IMR-90 (cell line): ENCODE data around the gene KRTAP12-1. TPM values are rescaled to one million over a fixed set of nuclear protein-coding genes. Genes with fewer than 3 reads are reported as not detected.
A peak's percentile ranks its signal among the peaks of the same experiment; 100 is the strongest.

Source experiments
- ATAC-seq: fragments of 200-7000 bp; cut with Tn5 transposase; 2 replicates; pipeline ENCODE4 v1.9.1; 2020; ENCODE audit warnings: low read depth, mild to moderate bottlenecking, moderate library complexity
- BruUV-seq: library from RNA; stranded (reverse); fragments of 400-500 nt; replicated peaks from 2 replicates; lab custom pipeline; 2021; lab: Mats Ljungman, UMichigan
- CTCF ChIA-PET: fragments of 300-600 bp; formaldehyde crosslinking; extraction: SDS; loops from one replicate; lab custom pipeline; 2021; ENCODE audit warnings: antibody characterized with exemption; lab: Yijun Ruan, JAX
- POLR2A ChIA-PET: fragments of 300-600 bp; sonication (Branson Sonifier 250); formaldehyde crosslinking; loops from one replicate; lab custom pipeline; 2022; ENCODE audit warnings: antibody characterized with exemption; ENCODE audit not compliant: unreplicated experiment; lab: Charles Lee
- DNase-seq: peaks from one replicate; pipeline ENCODE4 v3.0.0; 2013
- H2AFZ ChIP-seq: replicated peaks from 2 replicates; pipeline ENCODE3; 2013; ENCODE audit warnings: low read length, mild to moderate bottlenecking; ENCODE audit not compliant: poor library complexity
- H2AK5ac ChIP-seq: 2 replicates; pipeline ENCODE4 v1.6.1; 2013; ENCODE audit warnings: low read depth, low read length, inconsistent platforms
- H2AK9ac ChIP-seq: replicated peaks from 2 replicates; pipeline ENCODE3; 2013; ENCODE audit warnings: mild to moderate bottlenecking, low read depth, low read length, moderate library complexity; ENCODE audit not compliant: poor library complexity
- H2BK120ac ChIP-seq: 2 replicates; pipeline ENCODE4 v1.6.1; 2013; ENCODE audit warnings: low read depth, low read length, inconsistent platforms
- H2BK15ac ChIP-seq: 3 replicates; pipeline ENCODE4 v1.6.1; 2013; ENCODE audit warnings: low read depth, low read length, inconsistent platforms
- H2BK20ac ChIP-seq: 2 replicates; pipeline ENCODE4 v1.6.1; 2013; ENCODE audit warnings: low read depth, mild to moderate bottlenecking, inconsistent platforms, low read length, moderate library complexity
- H2BK5ac ChIP-seq: 2 replicates; pipeline ENCODE4 v1.6.1; 2013; ENCODE audit warnings: mild to moderate bottlenecking, low read depth, low read length, inconsistent platforms; ENCODE audit not compliant: poor library complexity, severe bottlenecking
- H3K14ac ChIP-seq: replicated peaks from 2 replicates; pipeline ENCODE4 v1.6.1; 2013; ENCODE audit warnings: low read depth, low read length, inconsistent platforms
- H3K18ac ChIP-seq: 2 replicates; pipeline ENCODE4 v1.6.1; 2013; ENCODE audit warnings: low read depth, low read length, control low read depth
- H3K23ac ChIP-seq: 2 replicates; pipeline ENCODE4 v1.6.1; 2013; ENCODE audit warnings: low read depth, low read length, inconsistent platforms
- H3K27ac ChIP-seq: 2 replicates; pipeline ENCODE4 v1.5.1; 2013; ENCODE audit warnings: mild to moderate bottlenecking, control low read depth, low read length; ENCODE audit not compliant: insufficient read depth
- H3K27me3 ChIP-seq: 2 replicates; pipeline ENCODE4 v1.6.1; 2013; ENCODE audit warnings: low read length; ENCODE audit not compliant: control insufficient read depth, insufficient read depth
- H3K36me3 ChIP-seq: 2 replicates; pipeline ENCODE4 v1.6.1; 2013; ENCODE audit warnings: low read length, mixed read lengths; ENCODE audit not compliant: control insufficient read depth, insufficient read depth
- H3K4ac ChIP-seq: 2 replicates; pipeline ENCODE4 v1.6.1; 2013; ENCODE audit warnings: low read depth, low read length, inconsistent platforms
- H3K4me1 ChIP-seq: 2 replicates; pipeline ENCODE4 v1.6.1; 2013; ENCODE audit warnings: low read length, mixed read lengths; ENCODE audit not compliant: control insufficient read depth, insufficient read depth
- H3K4me2 ChIP-seq: 2 replicates; pipeline ENCODE4 v1.6.1; 2013; ENCODE audit warnings: low read depth, mild to moderate bottlenecking, control low read depth, low read length, moderate library complexity
- H3K4me3 ChIP-seq: 2 replicates; pipeline ENCODE4 v1.5.1; 2013; ENCODE audit warnings: low read depth, mild to moderate bottlenecking, control low read depth, low read length, moderate library complexity; ENCODE audit not compliant: insufficient read depth
- H3K56ac ChIP-seq: 2 replicates; pipeline ENCODE4 v1.6.1; 2013; ENCODE audit warnings: low read length, inconsistent platforms; ENCODE audit not compliant: insufficient read depth; ENCODE audit errors: extremely low read depth
- H3K79me1 ChIP-seq, 2 experiments: 2 replicates each; pipeline ENCODE4 v1.6.1; 2013; ENCODE audit warnings: low read length in 2 of 2, inconsistent platforms in 1 of 2, low read depth in 1 of 2
- H3K9ac ChIP-seq: 2 replicates; pipeline ENCODE4 v1.6.1; 2013; ENCODE audit warnings: low read depth, low read length, control low read depth
- H3K9me1 ChIP-seq: 2 replicates; pipeline ENCODE4 v1.6.1; 2013; ENCODE audit warnings: low read length, inconsistent platforms; ENCODE audit not compliant: insufficient read depth
- H3K9me3 ChIP-seq: 2 replicates; pipeline ENCODE4 v1.6.1; 2013; ENCODE audit warnings: low read length; ENCODE audit not compliant: control insufficient read depth, insufficient read depth
- H4K20me1 ChIP-seq: 2 replicates; pipeline ENCODE4 v1.6.1; 2013; ENCODE audit warnings: low read length, inconsistent platforms; ENCODE audit not compliant: insufficient read depth
- H4K5ac ChIP-seq: 2 replicates; pipeline ENCODE4 v1.6.1; 2013; ENCODE audit warnings: mild to moderate bottlenecking, low read depth, low read length, control low read depth
- H4K8ac ChIP-seq, 2 experiments: 2 replicates each; pipeline ENCODE4 v1.6.1; 2013; ENCODE audit warnings: low read depth in 2 of 2, low read length in 2 of 2, control low read depth in 1 of 2, inconsistent platforms in 1 of 2
- H4K91ac ChIP-seq: 2 replicates; pipeline ENCODE4 v1.6.1; 2013; ENCODE audit warnings: low read depth, low read length, inconsistent platforms; ENCODE audit not compliant: insufficient read depth
- BHLHE40 ChIP-seq: fragments of 150-350 bp; IDR thresholded peaks from 2 replicates; pipeline ENCODE4 v1.6.1; 2016; ENCODE audit warnings: mild to moderate bottlenecking, low read depth, low read length
- CHD1 ChIP-seq: IDR thresholded peaks from 2 replicates; pipeline ENCODE4 v1.6.1; 2012; ENCODE audit warnings: low read depth, low read length, improper control_type of control experiment
- ELK1 ChIP-seq: fragments of 150-350 bp; IDR thresholded peaks from 2 replicates; pipeline ENCODE4 v1.6.1; 2016; ENCODE audit warnings: low read depth, mild to moderate bottlenecking, low read length, moderate library complexity, borderline replicate concordance
- FOS ChIP-seq: fragments of 150-350 bp; IDR thresholded peaks from 2 replicates; pipeline ENCODE4 v1.6.1; 2016; ENCODE audit warnings: low read depth, low read length
- MAFK ChIP-seq: IDR thresholded peaks from 2 replicates; pipeline ENCODE4 v1.6.1; 2012; ENCODE audit warnings: low read depth, low read length, improper control_type of control experiment
- MAZ ChIP-seq: IDR thresholded peaks from 2 replicates; pipeline ENCODE4 v1.6.1; 2012; ENCODE audit warnings: low read depth, mild to moderate bottlenecking, low read length, improper control_type of control experiment, moderate library complexity, borderline replicate concordance
- MXI1 ChIP-seq: IDR thresholded peaks from 2 replicates; pipeline ENCODE4 v1.6.1; 2012; ENCODE audit warnings: low read depth, mild to moderate bottlenecking, low read length, moderate library complexity, borderline replicate concordance
- NFE2L2 ChIP-seq: fragments of 150-350 bp; IDR thresholded peaks from 2 replicates; pipeline ENCODE4 v1.6.1; 2016; ENCODE audit warnings: low read depth, mild to moderate bottlenecking, low read length
- RAD21 ChIP-seq: IDR thresholded peaks from 2 replicates; pipeline ENCODE4 v1.6.1; 2012; ENCODE audit warnings: low read length, improper control_type of control experiment
- RCOR1 ChIP-seq: IDR thresholded peaks from 2 replicates; pipeline ENCODE4 v1.6.1; 2012; ENCODE audit warnings: mild to moderate bottlenecking, low read length, improper control_type of control experiment; ENCODE audit not compliant: insufficient replicate concordance
- SMC3 ChIP-seq: fragments of 150-350 bp; IDR thresholded peaks from 2 replicates; pipeline ENCODE4 v1.6.1; 2016; ENCODE audit warnings: low read depth, mild to moderate bottlenecking, antibody characterized with exemption, low read length, moderate library complexity
- WGBS, 2 experiments: methylation state at CpG; one replicate each; pipeline versions ENCODE4 v1.1.5 to v1.1.7; 2013; ENCODE audit warnings: missing lambda C conversion rate in 2 of 2; ENCODE audit not compliant: insufficient read length in 1 of 2; ENCODE audit errors: extremely low coverage in 2 of 2; 5-methylcytosine and 5-hydroxymethylcytosine counted together
- dilution Hi-C: fragments of 300-500 bp; cut with HindIII; formaldehyde crosslinking; loops from one replicate; pipeline ENCODE4 v1.14.3; 2018; ENCODE audit warnings: low sequenced_read_pairs; ENCODE audit not compliant: unreplicated experiment
- in situ Hi-C: fragments of 300-500 bp; cut with MboI; formaldehyde crosslinking; loops from 3 replicates; pipeline ENCODE4 v1.14.3; 2019; ENCODE audit warnings: low sequenced_read_pairs, inconsistent platforms, mixed read lengths
- intact Hi-C: fragments of 100-400 bp; cut with micrococcal nuclease; formaldehyde crosslinking; loops from 2 replicates; pipeline ENCODE4 v1.10.0; 2022
- polyA plus RNA-seq, 3 experiments: library from polyadenylated mRNA; depleted of rRNA; stranded (reverse); fragments of >200 nt; gene quantifications; 2 replicates each; pipeline ENCODE4 v1.2.3, GENCODE V29; 2012; ENCODE audit warnings: low replicate concordance in 1 of 3
- total RNA-seq: library from RNA; depleted of rRNA; stranded (reverse); fragments of >200 nt; gene quantifications from 2 replicates; pipeline ENCODE4 v1.2.3, GENCODE V29; 2012

The KRTAP12-1 gene
- total and polyA plus RNA-seq, 2 of the 4 experiments (the other 2 are of a cell fraction), result not detected

- no peak overlapping the region for H2BK15ac ChIP-seq
- H3K56ac ChIP-seq, result no peak overlapping the region
- no peak overlapping the region for H2AK5ac ChIP-seq
- BruUV-seq, result no TSS peak
- H3K9ac ChIP-seq, result no peak overlapping the region
- no peak for TF ChIP-seq RAD21
- no peak for TF ChIP-seq BHLHE40
- no peak for TF ChIP-seq NFE2L2
- TF ChIP-seq SMC3, result no peak
- TF ChIP-seq MXI1, result no peak
- TF ChIP-seq CHD1, result no peak
- TF ChIP-seq FOS, result no peak
- no peak for TF ChIP-seq MAFK
- TF ChIP-seq ELK1, result no peak
- TF ChIP-seq MAZ, result no peak
- TF ChIP-seq RCOR1, result no peak
- ATAC-seq (no peak), DNase-seq (no peak)
- no peak overlapping the region for H3K4ac ChIP-seq
- peak overlapping the region; percentile 14 for H2AFZ ChIP-seq
- no peak overlapping the region for H2BK5ac ChIP-seq
- no peaks in the 10 kb centered on the region for H3K4me1 ChIP-seq
- no peaks in the 10 kb centered on the region; the same call in 1 of the 2 replicates for H3K27me3 ChIP-seq
- 64% methylated on average over 19 of the region's 33 CpGs; no CpG with 5 or more reads in 1 of the 2 experiments for WGBS, 2 experiments
- no peak overlapping the region for H4K91ac ChIP-seq
- H3K14ac ChIP-seq, result no peak overlapping the region
- CTCF ChIA-PET, result no interaction called here
- no peaks in the 10 kb centered on the region for H4K20me1 ChIP-seq
- H4K5ac ChIP-seq, result no peak overlapping the region
- H2BK20ac ChIP-seq, result no peak overlapping the region
- no peaks in the 10 kb centered on the region for H3K36me3 ChIP-seq
- dilution Hi-C loops (no loop called here), in situ Hi-C loops (no loop called here), intact Hi-C loops (no loop called here)
- H3K9me1 ChIP-seq, result no peaks in the 10 kb centered on the region
- no peak overlapping the region for H4K8ac ChIP-seq
- no peak overlapping the region for H3K18ac ChIP-seq
- no peak overlapping the region for H2AK9ac ChIP-seq
- peaks cover 4% of the 10 kb centered on the region for H3K9me3 ChIP-seq
- H3K27ac ChIP-seq, result no peak overlapping the region
- H3K4me2 ChIP-seq, result no peak overlapping the region
- no peak overlapping the region for H2BK120ac ChIP-seq
- POLR2A ChIA-PET, result no interaction called here
- H3K79me1 ChIP-seq, result no peaks in the 10 kb centered on the region
- no peak overlapping the region for H3K23ac ChIP-seq
- H3K4me3 ChIP-seq, result no peak overlapping the region
Observed at GRCh38 chr21:44648557-44649311, 33.2 kb downstream of the KRTAP12-1 start.
